DOHH2 (cell line): ENCODE results near the gene MXD3.

ENCODE experiments used
- H3F3A ChIP-seq: fragments of 200-600 bp; sonication (generic), shearing (Covaris generic); 2 replicates; pipeline ENCODE4 v1.6.0; 2016; ENCODE audit warnings: antibody characterized with exemption, mild to moderate bottlenecking; ENCODE audit not compliant: control insufficient read depth, insufficient read depth
- H3K27ac ChIP-seq: fragments of 200-600 bp; sonication (generic); 2 replicates; pipeline ENCODE4 v1.5.1; 2014; ENCODE audit warnings: low read depth, mild to moderate bottlenecking, low read length, moderate library complexity
- H3K27me3 ChIP-seq: fragments of 200-600 bp; sonication (generic); 2 replicates; pipeline ENCODE4 v1.6.1; 2014; ENCODE audit warnings: mild to moderate bottlenecking, low read length, mixed read lengths; ENCODE audit not compliant: control insufficient read depth
- H3K36me3 ChIP-seq: fragments of 200-600 bp; sonication (generic); 2 replicates; pipeline ENCODE4 v1.6.1; 2014; ENCODE audit warnings: mild to moderate bottlenecking, low read length, moderate library complexity, mixed read lengths; ENCODE audit not compliant: control insufficient read depth
- H3K4me1 ChIP-seq: fragments of 200-600 bp; sonication (generic); 2 replicates; pipeline ENCODE4 v1.6.1; 2014; ENCODE audit warnings: mild to moderate bottlenecking, low read length, mixed read lengths; ENCODE audit not compliant: control insufficient read depth
- H3K4me2 ChIP-seq: fragments of 200-600 bp; sonication (generic); 2 replicates; pipeline ENCODE4 v1.6.0; 2014; ENCODE audit warnings: mild to moderate bottlenecking, low read length, moderate library complexity
- H3K4me3 ChIP-seq: fragments of 200-600 bp; sonication (generic); 2 replicates; pipeline ENCODE4 v1.5.1; 2014; ENCODE audit warnings: mild to moderate bottlenecking, low read length, mixed read lengths
- H3K79me2 ChIP-seq: fragments of 200-600 bp; sonication (generic); 2 replicates; pipeline ENCODE4 v1.6.1; 2014; ENCODE audit warnings: mild to moderate bottlenecking, low read length, mixed read lengths; ENCODE audit not compliant: control insufficient read depth
- H3K9me2 ChIP-seq: fragments of 200-600 bp; sonication (generic); replicated peaks from 2 replicates; pipeline ENCODE4 v1.6.1; 2014; ENCODE audit warnings: mild to moderate bottlenecking, low read length, mixed read lengths; ENCODE audit not compliant: control insufficient read depth
- H3K9me3 ChIP-seq: fragments of 200-600 bp; sonication (generic); 2 replicates; pipeline ENCODE4 v1.6.1; 2014; ENCODE audit warnings: antibody characterized with exemption, low read length, mixed read lengths; ENCODE audit not compliant: control insufficient read depth, insufficient read depth
- H4K20me1 ChIP-seq: fragments of 200-600 bp; sonication (generic); 2 replicates; pipeline ENCODE4 v1.6.0; 2014; ENCODE audit warnings: low read depth, mild to moderate bottlenecking, antibody characterized with exemption, low read length, moderate library complexity; ENCODE audit not compliant: control insufficient read depth, insufficient read depth
- CTCF ChIP-seq: fragments of 200-600 bp; sonication (generic); IDR thresholded peaks from one replicate; pipeline ENCODE4 v1.5.1; 2014; ENCODE audit warnings: antibody characterized with exemption, mild to moderate bottlenecking, low read depth, low read length; ENCODE audit not compliant: poor library complexity, severe bottlenecking
- EZH2phosphoT487 ChIP-seq: fragments of 200-600 bp; sonication (generic); IDR thresholded peaks from 2 replicates; pipeline ENCODE4 v1.6.1; 2017; ENCODE audit warnings: borderline replicate concordance, mild to moderate bottlenecking, antibody characterized with exemption, low read length, moderate library complexity, mixed read lengths

The MXD3 gene

DNA sequence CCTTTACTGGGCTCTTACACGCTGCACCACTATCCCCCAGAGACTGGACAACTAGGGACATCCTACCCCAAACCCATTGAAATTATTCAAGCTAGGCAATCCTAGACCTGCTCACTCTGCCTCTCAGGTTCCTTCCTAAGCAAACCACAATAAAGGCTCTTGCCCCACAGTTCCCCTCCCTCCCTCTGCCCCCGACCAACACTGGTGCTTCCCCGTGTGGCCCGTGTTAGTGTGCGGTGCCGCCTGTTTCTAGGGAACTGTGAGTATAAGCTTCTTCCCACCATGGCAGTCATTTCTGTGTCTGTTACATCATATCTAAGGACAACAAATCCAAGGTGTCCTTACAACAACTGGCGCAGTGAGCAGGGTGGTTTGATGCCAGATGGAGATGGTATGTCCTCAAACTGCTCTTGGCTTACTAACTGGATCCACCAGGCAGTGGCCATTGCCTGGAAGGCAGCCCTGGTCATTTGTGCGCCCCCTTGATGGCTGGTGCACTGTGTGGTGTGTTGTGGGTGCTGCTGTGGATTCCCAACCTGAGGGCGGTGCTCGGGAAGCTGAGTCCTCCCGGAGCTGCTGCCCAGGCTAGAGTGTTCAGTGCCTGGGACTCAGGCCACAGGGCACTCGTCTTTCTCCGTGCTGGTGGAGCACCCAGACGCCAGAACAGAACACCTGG, 8.4 kb upstream of the MXD3 start:
- Histone ChIP-seq H3K27ac (no peak overlapping the region), H4K20me1 (no peaks in the 10 kb centered on the region), H3K27me3 (no peaks in the 10 kb centered on the region), H3K4me2 (no peak overlapping the region), H3K9me2 (no peaks in the 10 kb centered on the region), H3F3A (peaks cover 6% of the 10 kb centered on the region; the same call in 1 of the 2 replicates), H3K9me3 (peaks cover 9% of the 10 kb centered on the region), H3K36me3 (peaks cover 8% of the 10 kb centered on the region), H3K4me3 (no peak overlapping the region), H3K4me1 (peaks cover 7% of the 10 kb centered on the region), H3K79me2 (no peaks in the 10 kb centered on the region)
- TF ChIP-seq CTCF, result no peak
- TF ChIP-seq EZH2phosphoT487, result no peak

DNA sequence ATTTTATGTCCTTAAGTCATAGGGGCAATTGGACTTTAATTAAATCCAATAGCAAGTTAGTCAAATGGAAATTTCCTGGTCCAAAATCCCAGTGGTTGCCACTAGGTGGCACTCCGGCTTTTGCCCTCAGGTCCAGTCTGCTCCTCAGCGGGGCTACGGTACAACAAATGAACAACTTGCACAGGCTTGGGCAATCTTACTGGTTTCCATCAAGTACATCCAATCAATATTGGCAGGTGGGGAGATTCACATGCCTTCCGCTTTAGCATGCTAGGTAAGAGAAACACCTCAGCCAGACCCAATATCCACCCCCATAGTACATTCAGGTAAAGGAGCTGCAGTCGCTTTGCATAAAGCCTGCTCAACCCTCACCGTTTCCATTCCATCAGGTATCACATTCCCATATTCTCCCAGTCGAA, 6.3 kb upstream of the MXD3 start:
- H4K20me1 ChIP-seq, result no peaks in the 10 kb centered on the region
- peaks cover 15% of the 10 kb centered on the region for H3K4me1 ChIP-seq
- H3K36me3 ChIP-seq, result peaks cover 8% of the 10 kb centered on the region
- peaks cover 3% of the 10 kb centered on the region; the same call in 1 of the 2 replicates for H3F3A ChIP-seq
- no peaks in the 10 kb centered on the region for H3K9me2 ChIP-seq
- no peak overlapping the region for H3K4me3 ChIP-seq
- no peak overlapping the region for H3K4me2 ChIP-seq
- no peak for TF ChIP-seq EZH2phosphoT487
- peak; percentile 95 for TF ChIP-seq CTCF
- no peak overlapping the region for H3K27ac ChIP-seq
- H3K79me2 ChIP-seq, result no peaks in the 10 kb centered on the region
- H3K9me3 ChIP-seq, result peaks cover 9% of the 10 kb centered on the region
- no peaks in the 10 kb centered on the region for H3K27me3 ChIP-seq

GRCh38 chr5:177316005-177316404, 4.3 kb upstream of the MXD3 start:
- no peak overlapping the region for H3K4me3 ChIP-seq
- 0 out of 2 replicates have a peak, but pooled peaks cover 2% of the 10 kb centered on the region for H3F3A ChIP-seq
- peaks cover 5% of the 10 kb centered on the region for H3K79me2 ChIP-seq
- H3K27ac ChIP-seq, result no peak overlapping the region
- no peaks in the 10 kb centered on the region for H4K20me1 ChIP-seq
- peaks cover 19% of the 10 kb centered on the region for H3K4me1 ChIP-seq
- TF ChIP-seq CTCF (no peak), EZH2phosphoT487 (no peak)
- no peaks in the 10 kb centered on the region for H3K9me2 ChIP-seq
- H3K27me3 ChIP-seq, result no peaks in the 10 kb centered on the region
- H3K9me3 ChIP-seq, result peaks cover 9% of the 10 kb centered on the region
- peaks cover 14% of the 10 kb centered on the region for H3K36me3 ChIP-seq
- H3K4me2 ChIP-seq, result no peak overlapping the region
